HepG2 (cell line): ENCODE measurements around the gene DENND4C. TPM values are rescaled to one million over a fixed set of nuclear protein-coding genes. Genes with fewer than 3 reads are reported as not detected.
"Not testable (repeated sequence)": the region's sequence is repeated elsewhere in the genome, so short reads cannot be mapped to it uniquely, and the experiment has no call there.

Experiments
- ATAC-seq: fragments of 200-7000 bp; cut with Tn5 transposase; 3 replicates; pipeline ENCODE4 v1.9.1; 2020; ENCODE audit warnings: mild to moderate bottlenecking, moderate library complexity
- BruUV-seq: library from RNA; stranded (reverse); fragments of 400-500 nt; replicated peaks from 2 replicates; lab custom pipeline; 2021; lab: Mats Ljungman, UMichigan
- CTCF ChIA-PET: fragments of 300-600 bp; formaldehyde crosslinking; extraction: SDS; loops from one replicate; lab custom pipeline; 2021; ENCODE audit warnings: low total read pairs, inconsistent platforms, low intra/inter-chr PET ratio; lab: Yijun Ruan, JAX
- POLR2A ChIA-PET: fragments of 350-600 bp; sonication (Branson Sonifier 250); formaldehyde crosslinking; loops from one replicate; lab custom pipeline; 2020; ENCODE audit warnings: antibody characterized with exemption, inconsistent platforms; lab: Yijun Ruan, JAX
- DNase-seq: peaks from one replicate; pipeline ENCODE4 v3.0.0-alpha.2; 2015; ENCODE audit warnings: low spot score
- FAIRE-seq: peaks from 3 replicates; lab custom pipeline; 2011; peaks lifted over from hg19 to GRCh38; lab: Jason Lieb, UNC
- H2AFZ ChIP-seq: one replicate; pipeline ENCODE4 v1.6.1; 2011; ENCODE audit warnings: low read length, inconsistent platforms
- H3K27ac ChIP-seq: fragments of 300-600 bp; 3 replicates; pipeline ENCODE4 v1.8.0; 2011; ENCODE audit warnings: mixed run types, mild to moderate bottlenecking, mixed read lengths, low read length, inconsistent platforms; ENCODE audit not compliant: insufficient read depth; ENCODE audit errors: extremely low read length
- H3K27me3 ChIP-seq, 2 experiments: fragments of 200-600 bp in 1 of 2; 2 replicates in 1 of 2; 3 replicates in 1 of 2; pipeline versions ENCODE4 v1.6.0 to v1.8.0; 2011; ENCODE audit warnings: low read length in 2 of 2, mild to moderate bottlenecking in 2 of 2, moderate library complexity in 2 of 2, inconsistent platforms in 1 of 2; ENCODE audit not compliant: insufficient read depth in 2 of 2, control insufficient read depth in 1 of 2
- H3K36me3 ChIP-seq, 2 experiments: fragments of 200-600 bp in 1 of 2; replicated peaks in 1 of 2; 2 replicates in 1 of 2; 3 replicates in 1 of 2; pipeline versions ENCODE4 v1.5.1 to v1.8.0; 2011; ENCODE audit warnings: low read length in 2 of 2, inconsistent platforms in 1 of 2; ENCODE audit not compliant: insufficient read depth in 2 of 2, control insufficient read depth in 1 of 2
- H3K4me1 ChIP-seq: 2 replicates; pipeline ENCODE4 v1.5.1; 2012; ENCODE audit warnings: low read length, inconsistent platforms; ENCODE audit not compliant: insufficient read depth
- H3K4me2 ChIP-seq: 2 replicates; pipeline ENCODE4 v1.6.0; 2011; ENCODE audit warnings: low read depth, low read length, inconsistent platforms
- H3K4me3 ChIP-seq, 3 experiments: fragments of 200-600 bp in 1 of 3; sonication (generic), shearing (Covaris generic) in 1 of 3; replicated peaks in 1 of 3; 2 replicates each; pipeline ENCODE4 v1.5.1; 2011 to 2016; ENCODE audit warnings: low read length in 3 of 3, inconsistent platforms in 2 of 3, low read depth in 2 of 3, mild to moderate bottlenecking in 2 of 3, control low read depth in 1 of 3, mixed read lengths in 1 of 3; ENCODE audit not compliant: insufficient read depth in 1 of 3
- H3K79me2 ChIP-seq: one replicate; pipeline ENCODE4 v1.6.1; 2011; ENCODE audit warnings: low read length, inconsistent platforms; ENCODE audit not compliant: insufficient read depth
- H3K9ac ChIP-seq: 2 replicates; pipeline ENCODE4 v1.6.0; 2011; ENCODE audit warnings: mild to moderate bottlenecking, low read depth, low read length, inconsistent platforms; ENCODE audit not compliant: insufficient read depth
- H3K9me3 ChIP-seq: 2 replicates; pipeline ENCODE4 v1.5.1; 2012; ENCODE audit warnings: mild to moderate bottlenecking, low read length
- H4K20me1 ChIP-seq: 2 replicates; pipeline ENCODE4 v1.6.0; 2011; ENCODE audit warnings: inconsistent platforms, mild to moderate bottlenecking, low read length, moderate library complexity; ENCODE audit not compliant: insufficient read depth
- ZNF773 ChIP-seq: sonication (generic); formaldehyde crosslinking; IDR thresholded peaks from 2 replicates; pipeline ENCODE4 v1.4.0; 2020; ENCODE audit warnings: missing genetic modification reagents, borderline replicate concordance
- ZNF850 ChIP-seq: sonication (generic); formaldehyde crosslinking; conservative IDR thresholded peaks from 2 replicates; pipeline ENCODE4 v1.9.0; 2021; ENCODE audit warnings: mild to moderate bottlenecking, missing genetic modification reagents
- WGBS: methylation state at CpG from one replicate; pipeline ENCODE4 v1.1.6; 2017; ENCODE audit warnings: low lambda C conversion rate; 5-methylcytosine and 5-hydroxymethylcytosine counted together
- in situ Hi-C: cut with HindIII; loops from 2 replicates; pipeline ENCODE4 v1.10.0; 2017; ENCODE audit warnings: low pct_unique_long_range_greater_than_20kb; ENCODE audit not compliant: extremely low pct_ligation_motif_present
- intact Hi-C: fragments of 100-400 bp; cut with micrococcal nuclease; formaldehyde crosslinking; loops from one replicate; pipeline ENCODE4 v1.10.0; 2022; ENCODE audit not compliant: unreplicated experiment
- polyA plus RNA-seq, 8 experiments: library from polyadenylated mRNA; depleted of rRNA in 3 of 8; stranded (reverse) in 7 of 8; unstranded in 1 of 8; fragments of >200 nt; fragmentation: Illumina TruSeq in 4 of 8; extraction: Trizol in 4 of 8; gene quantifications; 2 replicates each; pipeline versions ENCODE4 v1.2.1 to v1.2.3, GENCODE V29; 2011 to 2016; ENCODE audit warnings: low read depth in 4 of 8, missing spikeins in 1 of 8, mixed read lengths in 1 of 8; ENCODE audit not compliant: insufficient read depth in 1 of 8
- total RNA-seq, 5 experiments: library from RNA; depleted of rRNA; stranded (reverse); fragments of >200 nt; fragmentation: Illumina TruSeq; extraction: Trizol; gene quantifications; 2 replicates each; pipeline ENCODE4 v1.2.3, GENCODE V29; 2016; ENCODE audit warnings: low read depth in 1 of 5

DENND4C gene
- total and polyA plus RNA-seq, 2 of the 13 experiments (the other 11 are each of a cell fraction or from before 2014, with no cell fraction given): 19.1 to 27.2 TPM

GRCh38 chr9:19381656-19382055 lies 151.2 kb downstream of the DENND4C start:
- intact Hi-C loops: no loop called here
- CTCF ChIA-PET: no interaction called here

GRCh38 chr9:19385212-19385611 lies 154.7 kb downstream of the DENND4C start:
- H3K27me3 ChIP-seq, H2AFZ ChIP-seq, H3K9me3 ChIP-seq, BruUV-seq, H3K36me3 ChIP-seq, intact Hi-C loops, POLR2A ChIA-PET, H3K27ac ChIP-seq, H3K9ac ChIP-seq, H3K4me3 ChIP-seq, DNase-seq, H3K4me2 ChIP-seq, FAIRE-seq, CTCF ChIA-PET, H3K4me1 ChIP-seq, H3K79me2 ChIP-seq, in situ Hi-C loops, ATAC-seq, H4K20me1 ChIP-seq: not testable (repeated sequence)
- 88% methylated on average over 14 of the region's 14 CpGs for WGBS

More at GRCh38 chr9:19381656-19382055, 151.2 kb downstream of the DENND4C start:
- FAIRE-seq (no peak), ATAC-seq (no peak), DNase-seq (no peak)
- Histone ChIP-seq H3K79me2 (peaks cover 32% of the 10 kb centered on the region), H3K36me3 (peaks cover 5 to 25% of the 10 kb centered on the region in 2 experiments), H3K4me2 (no peak overlapping the region), H3K4me1 (peaks cover 31% of the 10 kb centered on the region), H4K20me1 (peaks cover 24% of the 10 kb centered on the region), H3K27ac (no peak overlapping the region), H3K27me3 (no peaks in the 10 kb centered on the region; a peak in 1 of 5 replicates), H3K4me3 (0 out of 6 replicates have a peak overlapping the region, but pooled peaks of 1 of the 3 experiments have one; percentile 93), H2AFZ (no peak overlapping the region), H3K9ac (no peak overlapping the region), H3K9me3 (no peaks in the 10 kb centered on the region)
- 98% methylated on average over 2 of the region's 2 CpGs for WGBS
- in situ Hi-C loops: no loop called here
- TF ChIP-seq ZNF850 (CRISPR knock-in tag) (0 out of 2 replicates have a peak, but pooled peaks have one; percentile 7), ZNF773 (no peak)
- POLR2A ChIA-PET: no interaction called here
- BruUV-seq: no TSS peak
